ENCODE measurements around the gene TFB1M.

- no peak for TF ChIP-seq CTCF (IDR thresholded peaks at IDR 0.05)
- no peak for TF ChIP-seq POLR2A (IDR thresholded peaks at IDR 0.05)
Observed at GRCh38 chr6:155261111-155261900, 53.0 kb downstream of the TFB1M start.
